ENCODE measurements around the gene THSD8. TPM values are rescaled to one million over a fixed set of nuclear protein-coding genes. Genes with fewer than 3 reads are reported as not detected.

THSD8 gene
- total and polyA plus RNA-seq, 4 donors, result 0.22 to 0.35 (median 0.33) TPM; not detected in 1

- Histone ChIP-seq H3K27ac (ENCODE audit: low read depth in 1 of 2, low read length in 2 of 2) (no peak within 1 kb of the TSS), H3K9ac (ENCODE audit: low read depth in 1 of 2, low read length in 2 of 2) (no peak within 1 kb of the TSS), H3K36me3 (ENCODE audit: control insufficient read depth in 4 of 4, insufficient read depth in 3 of 4, low read depth in 1 of 4, low read length in 3 of 4) (no peaks in the 10 kb centered on the region), H3K4me3 (ENCODE audit: low read depth in 1 of 3, low read length in 3 of 3) (peak within 1 kb of the TSS in 1 of 3 donors; percentile 22), H3K27me3 (ENCODE audit: control insufficient read depth in 4 of 4, insufficient read depth in 4 of 4, low read length in 3 of 4) (peaks cover 0 to 25% (median 14%) of the 10 kb centered on the region in 4 donors), H3K9me3 (ENCODE audit: control insufficient read depth in 4 of 4, low read length in 3 of 4) (no peaks in the 10 kb centered on the region), H3K4me1 (ENCODE audit: control insufficient read depth in 4 of 4, insufficient read depth in 4 of 4, low read length in 3 of 4) (peaks cover 0 to 11% (median 3%) of the 10 kb centered on the region in 4 donors)
- TF ChIP-seq RAD21 (IDR thresholded peaks at IDR 0.05) (no peak), FOXA1 (IDR thresholded peaks at IDR 0.05) (no peak)
- TF ChIP-seq, protein P1, sequence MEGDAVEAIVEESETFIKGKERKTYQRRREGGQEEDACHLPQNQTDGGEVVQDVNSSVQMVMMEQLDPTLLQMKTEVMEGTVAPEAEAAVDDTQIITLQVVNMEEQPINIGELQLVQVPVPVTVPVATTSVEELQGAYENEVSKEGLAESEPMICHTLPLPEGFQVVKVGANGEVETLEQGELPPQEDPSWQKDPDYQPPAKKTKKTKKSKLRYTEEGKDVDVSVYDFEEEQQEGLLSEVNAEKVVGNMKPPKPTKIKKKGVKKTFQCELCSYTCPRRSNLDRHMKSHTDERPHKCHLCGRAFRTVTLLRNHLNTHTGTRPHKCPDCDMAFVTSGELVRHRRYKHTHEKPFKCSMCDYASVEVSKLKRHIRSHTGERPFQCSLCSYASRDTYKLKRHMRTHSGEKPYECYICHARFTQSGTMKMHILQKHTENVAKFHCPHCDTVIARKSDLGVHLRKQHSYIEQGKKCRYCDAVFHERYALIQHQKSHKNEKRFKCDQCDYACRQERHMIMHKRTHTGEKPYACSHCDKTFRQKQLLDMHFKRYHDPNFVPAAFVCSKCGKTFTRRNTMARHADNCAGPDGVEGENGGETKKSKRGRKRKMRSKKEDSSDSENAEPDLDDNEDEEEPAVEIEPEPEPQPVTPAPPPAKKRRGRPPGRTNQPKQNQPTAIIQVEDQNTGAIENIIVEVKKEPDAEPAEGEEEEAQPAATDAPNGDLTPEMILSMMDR (IDR thresholded peaks at IDR 0.05; ENCODE audit: low read depth, low read length, missing input control), result peak; percentile 38
- WGBS, result 1% methylated on average over 69 of the region's 69 CpGs
- DNase-seq (ENCODE audit: low spot score), result peak; percentile 72
Measured at GRCh38 chr19:12838182-12838885, 36.5 kb downstream of the THSD8 start, which contains the start of gene MAST1. Gene MAST1 (plus strand): TSS chr19:12838515. CDS start chr19:12838573, 58 bp downstream.

DNA sequence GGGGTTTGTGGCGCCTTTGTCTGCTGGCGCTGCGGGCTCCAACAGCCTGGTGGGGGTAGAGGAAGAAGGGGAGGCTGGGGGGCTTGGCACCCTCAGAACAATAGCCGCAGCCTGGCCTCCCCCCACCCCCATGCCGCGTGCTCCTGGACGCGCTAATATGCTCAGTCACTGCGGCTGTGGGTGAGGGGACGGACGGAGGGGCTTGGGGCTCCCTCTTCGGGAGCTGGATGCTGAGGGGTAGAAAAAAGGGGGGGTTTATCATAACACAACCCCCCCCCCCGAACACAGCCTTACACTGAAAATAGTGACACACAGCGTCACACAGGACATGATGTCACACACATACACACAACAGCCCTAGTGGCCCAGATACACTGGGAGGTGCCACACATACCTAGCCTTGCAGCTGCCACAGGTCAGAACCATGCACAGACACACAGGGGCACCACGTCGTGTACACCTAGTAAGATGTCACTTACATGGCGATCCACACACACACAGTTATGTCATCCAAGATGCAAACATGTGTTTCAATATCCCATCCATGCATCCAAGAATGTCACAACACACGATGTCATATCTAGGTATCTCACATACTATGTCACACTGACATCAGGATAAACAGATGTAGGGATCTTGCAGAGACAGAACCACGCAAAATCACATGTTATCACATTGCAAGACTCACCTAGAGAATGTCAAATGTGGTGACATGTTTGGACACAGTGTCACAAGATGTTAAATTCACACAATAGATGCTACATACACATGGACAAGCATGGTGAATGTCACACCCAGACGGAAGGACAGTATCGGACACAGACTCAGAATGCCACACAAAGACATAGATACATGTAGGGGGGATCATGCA lies 37.3 kb downstream of the THSD8 start:
- TF ChIP-seq EGR1 (IDR thresholded peaks at IDR 0.05; ENCODE audit: low read depth in 2 of 2) (no peak), SP1 (IDR thresholded peaks at IDR 0.05) (no peak)
- WGBS, result 23% methylated on average over 21 of the region's 21 CpGs
- DNase-seq (ENCODE audit: low spot score), result no peak
- peaks cover 0 to 25% (median 13%) of the 10 kb centered on the region in 4 donors for H3K27me3 ChIP-seq (ENCODE audit: control insufficient read depth in 4 of 4, insufficient read depth in 4 of 4, low read length in 3 of 4)
- H3K9ac ChIP-seq (ENCODE audit: low read depth in 1 of 2, low read length in 2 of 2), result no peak overlapping the region
- no peak overlapping the region for H3K27ac ChIP-seq (ENCODE audit: low read depth in 1 of 2, low read length in 2 of 2)
- H3K4me3 ChIP-seq (ENCODE audit: low read depth in 1 of 3, low read length in 3 of 3), result no peak overlapping the region
- H3K9me3 ChIP-seq (ENCODE audit: control insufficient read depth in 4 of 4, low read length in 3 of 4), result no peaks in the 10 kb centered on the region
- H3K4me1 ChIP-seq (ENCODE audit: control insufficient read depth in 4 of 4, insufficient read depth in 4 of 4, low read length in 3 of 4), result peaks cover 0 to 7% (median 3%) of the 10 kb centered on the region in 4 donors
- H3K36me3 ChIP-seq (ENCODE audit: control insufficient read depth in 4 of 4, insufficient read depth in 3 of 4, low read depth in 1 of 4, low read length in 3 of 4), result no peaks in the 10 kb centered on the region

- no peak for TF ChIP-seq ATF3 (IDR thresholded peaks at IDR 0.05)
- no peak for TF ChIP-seq HNF4G (IDR thresholded peaks at IDR 0.05)
- TF ChIP-seq RXRA (IDR thresholded peaks at IDR 0.05), result no peak
- no peak for TF ChIP-seq SP1 (IDR thresholded peaks at IDR 0.05)
- TF ChIP-seq NR2F2 (IDR thresholded peaks at IDR 0.05), result no peak
- no peak for TF ChIP-seq GABPA (IDR thresholded peaks at IDR 0.05 in 1 of 2, conservative IDR thresholded peaks at IDR 0.05 in 1 of 2)
Measured at GRCh38 chr19:12840091-12841079, 38.5 kb downstream of the THSD8 start.

More at GRCh38 chr19:12840091-12841079, 38.5 kb downstream of the THSD8 start:
- no peak overlapping the region for H3K27ac ChIP-seq (ENCODE audit: low read depth in 1 of 2, low read length in 2 of 2)
- H3K4me1 ChIP-seq (ENCODE audit: control insufficient read depth in 4 of 4, insufficient read depth in 4 of 4, low read length in 3 of 4), result peaks cover 0 to 6% (median 3%) of the 10 kb centered on the region in 4 donors
- H3K4me3 ChIP-seq (ENCODE audit: low read depth in 1 of 3, low read length in 3 of 3), result no peak overlapping the region
- no peaks in the 10 kb centered on the region for H3K9me3 ChIP-seq (ENCODE audit: control insufficient read depth in 4 of 4, low read length in 3 of 4)
- no peaks in the 10 kb centered on the region for H3K36me3 ChIP-seq (ENCODE audit: control insufficient read depth in 4 of 4, insufficient read depth in 3 of 4, low read depth in 1 of 4, low read length in 3 of 4)
- DNase-seq (ENCODE audit: low spot score), result peak; percentile 92
- 26% methylated on average over 43 of the region's 43 CpGs for WGBS
- peaks cover 0 to 20% (median 9%) of the 10 kb centered on the region in 4 donors for H3K27me3 ChIP-seq (ENCODE audit: control insufficient read depth in 4 of 4, insufficient read depth in 4 of 4, low read length in 3 of 4)
- H3K9ac ChIP-seq (ENCODE audit: low read depth in 1 of 2, low read length in 2 of 2), result no peak overlapping the region

Measured in liver (tissue), 9 donors.